ENCODE data around the gene PFKFB4.

The PFKFB4 gene

GRCh38 chr3:48556796-48557626 lies at the start of gene PFKFB4:
PFKFB4 (minus strand) TSS chr3:48556803; CDS start chr3:48556777, 26 bp downstream.
- Histone ChIP-seq H3K9me3 (ENCODE audit: control insufficient read depth, insufficient read depth, low read length) (no peaks in the 10 kb centered on the region), H3K36me3 (ENCODE audit: control insufficient read depth, insufficient read depth, low read length) (peaks cover 5% of the 10 kb centered on the region; the same call in 1 of the 2 replicates), H3K9ac (ENCODE audit: low read depth, low read length) (peak within 1 kb of the TSS; percentile 60), H3K27ac (ENCODE audit: low read depth, low read length) (peak within 1 kb of the TSS; percentile 77), H3K27me3 (ENCODE audit: control insufficient read depth, insufficient read depth, low read length) (no peaks in the 10 kb centered on the region), H3K4me3 (ENCODE audit: low read depth, low read length) (peak within 1 kb of the TSS; percentile 72), H3K4me1 (ENCODE audit: control insufficient read depth, insufficient read depth, low read length) (peaks cover 17% of the 10 kb centered on the region)

- Histone ChIP-seq H3K27me3 (ENCODE audit: control insufficient read depth, insufficient read depth, low read length) (no peaks in the 10 kb centered on the region), H3K9me3 (ENCODE audit: control insufficient read depth, insufficient read depth, low read length) (no peaks in the 10 kb centered on the region), H3K4me3 (ENCODE audit: low read depth, low read length) (no peak overlapping the region), H3K4me1 (ENCODE audit: control insufficient read depth, insufficient read depth, low read length) (no peaks in the 10 kb centered on the region), H3K36me3 (ENCODE audit: control insufficient read depth, insufficient read depth, low read length) (peaks cover 88% of the 10 kb centered on the region), H3K9ac (ENCODE audit: low read depth, low read length) (no peak overlapping the region), H3K27ac (ENCODE audit: low read depth, low read length) (no peak overlapping the region)
Measured at GRCh38 chr3:48601622-48601994, 45.0 kb upstream of the PFKFB4 start.

- H3K9me3 ChIP-seq (ENCODE audit: control insufficient read depth, insufficient read depth, low read length): no peaks in the 10 kb centered on the region
- H3K4me3 ChIP-seq (ENCODE audit: low read depth, low read length): no peak overlapping the region
- peaks cover 82% of the 10 kb centered on the region for H3K36me3 ChIP-seq (ENCODE audit: control insufficient read depth, insufficient read depth, low read length)
- H3K27me3 ChIP-seq (ENCODE audit: control insufficient read depth, insufficient read depth, low read length): no peaks in the 10 kb centered on the region
- no peak overlapping the region for H3K27ac ChIP-seq (ENCODE audit: low read depth, low read length)
- H3K4me1 ChIP-seq (ENCODE audit: control insufficient read depth, insufficient read depth, low read length): peaks cover 4% of the 10 kb centered on the region; the same call in 1 of the 2 replicates
- no peak overlapping the region for H3K9ac ChIP-seq (ENCODE audit: low read depth, low read length)
Measured at GRCh38 chr3:48600711-48601621, 44.4 kb upstream of the PFKFB4 start.

GRCh38 chr3:48599509-48600285 lies 43.1 kb upstream of the PFKFB4 start:
- no peak overlapping the region for H3K4me3 ChIP-seq (ENCODE audit: low read depth, low read length)
- no peak overlapping the region for H3K9ac ChIP-seq (ENCODE audit: low read depth, low read length)

GRCh38 chr3:48599077-48599501 lies 42.5 kb upstream of the PFKFB4 start:
- no peaks in the 10 kb centered on the region for H3K9me3 ChIP-seq (ENCODE audit: control insufficient read depth, insufficient read depth, low read length)
- peaks cover 15% of the 10 kb centered on the region for H3K4me1 ChIP-seq (ENCODE audit: control insufficient read depth, insufficient read depth, low read length)
- H3K27ac ChIP-seq (ENCODE audit: low read depth, low read length): no peak overlapping the region
- H3K9ac ChIP-seq (ENCODE audit: low read depth, low read length): no peak overlapping the region
- peaks cover 63% of the 10 kb centered on the region for H3K36me3 ChIP-seq (ENCODE audit: control insufficient read depth, insufficient read depth, low read length)
- H3K27me3 ChIP-seq (ENCODE audit: control insufficient read depth, insufficient read depth, low read length): peaks cover 8% of the 10 kb centered on the region; the same call in 1 of the 2 replicates
- no peak overlapping the region for H3K4me3 ChIP-seq (ENCODE audit: low read depth, low read length)

More at GRCh38 chr3:48599509-48600285, 43.1 kb upstream of the PFKFB4 start:
- H3K27me3 ChIP-seq (ENCODE audit: control insufficient read depth, insufficient read depth, low read length): peaks cover 4% of the 10 kb centered on the region; the same call in 1 of the 2 replicates
- H3K9me3 ChIP-seq (ENCODE audit: control insufficient read depth, insufficient read depth, low read length): no peaks in the 10 kb centered on the region
- H3K36me3 ChIP-seq (ENCODE audit: control insufficient read depth, insufficient read depth, low read length): peaks cover 69% of the 10 kb centered on the region
- H3K27ac ChIP-seq (ENCODE audit: low read depth, low read length): no peak overlapping the region
- H3K4me1 ChIP-seq (ENCODE audit: control insufficient read depth, insufficient read depth, low read length): peaks cover 11% of the 10 kb centered on the region

GRCh38 chr3:48598323-48599076 lies 41.9 kb upstream of the PFKFB4 start:
- Histone ChIP-seq H3K27ac (ENCODE audit: low read depth, low read length) (peak overlapping the region; percentile 34), H3K27me3 (ENCODE audit: control insufficient read depth, insufficient read depth, low read length) (peaks cover 8% of the 10 kb centered on the region; the same call in 1 of the 2 replicates), H3K9ac (ENCODE audit: low read depth, low read length) (no peak overlapping the region), H3K9me3 (ENCODE audit: control insufficient read depth, insufficient read depth, low read length) (no peaks in the 10 kb centered on the region), H3K4me3 (ENCODE audit: low read depth, low read length) (no peak overlapping the region), H3K36me3 (ENCODE audit: control insufficient read depth, insufficient read depth, low read length) (peaks cover 57% of the 10 kb centered on the region), H3K4me1 (ENCODE audit: control insufficient read depth, insufficient read depth, low read length) (peaks cover 16% of the 10 kb centered on the region)

- Histone ChIP-seq H3K27ac (ENCODE audit: low read depth, low read length) (peak overlapping the region; percentile 21), H3K4me3 (ENCODE audit: low read depth, low read length) (no peak overlapping the region), H3K9ac (ENCODE audit: low read depth, low read length) (no peak overlapping the region), H3K4me1 (ENCODE audit: control insufficient read depth, insufficient read depth, low read length) (peaks cover 16% of the 10 kb centered on the region), H3K27me3 (ENCODE audit: control insufficient read depth, insufficient read depth, low read length) (peaks cover 8% of the 10 kb centered on the region; the same call in 1 of the 2 replicates), H3K9me3 (ENCODE audit: control insufficient read depth, insufficient read depth, low read length) (no peaks in the 10 kb centered on the region), H3K36me3 (ENCODE audit: control insufficient read depth, insufficient read depth, low read length) (peaks cover 46% of the 10 kb centered on the region)
Measured at GRCh38 chr3:48597408-48597800, 40.8 kb upstream of the PFKFB4 start.

GRCh38 chr3:48596676-48597407 lies 40.2 kb upstream of the PFKFB4 start:
- no peaks in the 10 kb centered on the region for H3K9me3 ChIP-seq (ENCODE audit: control insufficient read depth, insufficient read depth, low read length)
- H3K4me1 ChIP-seq (ENCODE audit: control insufficient read depth, insufficient read depth, low read length): peaks cover 16% of the 10 kb centered on the region
- H3K27ac ChIP-seq (ENCODE audit: low read depth, low read length): peak overlapping the region; percentile 80
- peaks cover 8% of the 10 kb centered on the region; the same call in 1 of the 2 replicates for H3K27me3 ChIP-seq (ENCODE audit: control insufficient read depth, insufficient read depth, low read length)
- H3K4me3 ChIP-seq (ENCODE audit: low read depth, low read length): no peak overlapping the region
- H3K9ac ChIP-seq (ENCODE audit: low read depth, low read length): no peak overlapping the region
- peaks cover 44% of the 10 kb centered on the region for H3K36me3 ChIP-seq (ENCODE audit: control insufficient read depth, insufficient read depth, low read length)

- H3K9me3 ChIP-seq (ENCODE audit: control insufficient read depth, insufficient read depth, low read length): no peaks in the 10 kb centered on the region
- H3K4me3 ChIP-seq (ENCODE audit: low read depth, low read length): 0 out of 2 replicates have a peak overlapping the region, but pooled peaks have one; percentile 21
- peaks cover 16% of the 10 kb centered on the region for H3K4me1 ChIP-seq (ENCODE audit: control insufficient read depth, insufficient read depth, low read length)
- no peak overlapping the region for H3K9ac ChIP-seq (ENCODE audit: low read depth, low read length)
- H3K36me3 ChIP-seq (ENCODE audit: control insufficient read depth, insufficient read depth, low read length): peaks cover 37% of the 10 kb centered on the region
- peak overlapping the region; percentile 80 for H3K27ac ChIP-seq (ENCODE audit: low read depth, low read length)
- peaks cover 8% of the 10 kb centered on the region; the same call in 1 of the 2 replicates for H3K27me3 ChIP-seq (ENCODE audit: control insufficient read depth, insufficient read depth, low read length)
Measured at GRCh38 chr3:48596157-48596556, 39.6 kb upstream of the PFKFB4 start.

All from HUES48 (cell line).